NCI-H1092 (cell line): ENCODE data around the gene HOXA5.

Source experiments
- DNase-seq: peaks from one replicate; lab custom pipeline; 2025; lab: John Stamatoyannopoulos, UW

Gene HOXA5

GRCh38 chr7:27106181-27106900 is 37.1 kb downstream of the HOXA5 start:
- DNase-seq, result no peak

DNA sequence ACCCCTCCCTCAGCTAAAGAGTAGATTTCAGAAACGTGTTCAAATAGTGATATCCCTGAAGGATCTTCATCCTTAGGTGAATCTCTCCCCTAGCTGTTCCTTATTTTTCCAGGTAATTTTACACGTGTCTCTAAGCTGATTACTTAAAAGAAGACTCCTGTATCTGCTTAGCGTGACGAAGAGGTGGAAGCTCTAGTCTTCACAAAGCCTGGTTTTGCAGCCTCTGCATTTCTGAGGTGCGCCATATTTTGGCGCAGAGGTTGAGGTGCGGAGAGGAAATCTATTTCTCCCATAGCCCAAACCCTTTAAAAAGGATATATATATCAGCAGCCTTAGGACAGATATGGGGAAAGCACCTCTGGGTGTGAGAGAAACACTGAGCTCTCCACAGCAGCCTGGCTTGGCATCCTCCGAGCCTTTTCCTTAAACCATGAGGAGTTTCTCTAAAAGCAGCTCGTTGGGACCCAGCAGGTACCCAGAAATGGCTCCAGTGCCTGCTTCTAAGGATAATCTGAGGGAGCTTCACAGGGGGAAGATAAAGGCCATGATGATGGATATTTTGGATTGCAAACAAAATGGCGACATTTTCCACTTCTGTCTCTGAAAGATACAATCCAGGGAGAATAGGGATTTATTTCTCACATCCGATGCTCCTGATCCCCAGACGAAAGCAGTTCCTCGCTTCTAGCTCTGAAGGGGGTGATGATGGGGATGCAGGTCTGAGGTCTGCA is 38.0 kb downstream of the HOXA5 start:
- no peak for DNase-seq

GRCh38 chr7:27104341-27105058 is 39.0 kb downstream of the HOXA5 start:
- no peak for DNase-seq

DNA sequence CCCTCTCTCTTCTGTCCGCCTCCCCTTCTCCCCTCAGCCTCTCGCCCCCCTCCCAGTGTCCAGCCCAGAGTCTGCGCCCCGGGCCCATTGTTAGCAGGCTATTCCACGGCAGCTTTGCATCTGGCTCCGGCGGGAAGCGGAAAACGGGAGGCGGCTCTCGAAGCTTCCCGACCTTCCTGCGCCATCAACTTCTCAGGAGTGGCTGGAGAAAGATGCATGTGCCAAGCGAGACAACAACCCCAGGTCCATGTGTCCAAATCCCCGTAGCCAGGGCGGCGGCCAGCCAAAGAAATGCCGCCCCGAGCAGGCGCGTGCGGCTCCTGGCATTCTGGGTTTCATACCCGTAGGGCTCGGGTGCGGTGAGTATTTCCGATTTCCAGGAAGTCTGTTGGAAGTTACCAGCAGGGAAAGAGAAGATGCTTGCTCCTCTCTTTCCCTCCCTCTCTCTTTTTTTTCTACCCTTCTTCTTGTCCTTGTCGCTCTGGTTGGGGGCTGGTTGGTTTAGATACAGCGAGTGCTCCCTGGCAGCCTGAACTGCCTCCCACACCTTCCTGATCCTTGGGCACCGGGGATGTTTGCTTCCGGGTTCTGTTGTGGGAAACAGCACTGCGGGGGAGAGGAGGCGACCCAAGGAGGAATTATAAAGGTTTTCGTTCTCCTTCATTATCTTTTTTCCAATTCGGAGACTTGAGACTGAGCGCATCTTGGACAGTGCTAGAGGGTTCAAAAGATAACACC is 39.8 kb downstream of the HOXA5 start:
- DNase-seq, result no peak

DNA sequence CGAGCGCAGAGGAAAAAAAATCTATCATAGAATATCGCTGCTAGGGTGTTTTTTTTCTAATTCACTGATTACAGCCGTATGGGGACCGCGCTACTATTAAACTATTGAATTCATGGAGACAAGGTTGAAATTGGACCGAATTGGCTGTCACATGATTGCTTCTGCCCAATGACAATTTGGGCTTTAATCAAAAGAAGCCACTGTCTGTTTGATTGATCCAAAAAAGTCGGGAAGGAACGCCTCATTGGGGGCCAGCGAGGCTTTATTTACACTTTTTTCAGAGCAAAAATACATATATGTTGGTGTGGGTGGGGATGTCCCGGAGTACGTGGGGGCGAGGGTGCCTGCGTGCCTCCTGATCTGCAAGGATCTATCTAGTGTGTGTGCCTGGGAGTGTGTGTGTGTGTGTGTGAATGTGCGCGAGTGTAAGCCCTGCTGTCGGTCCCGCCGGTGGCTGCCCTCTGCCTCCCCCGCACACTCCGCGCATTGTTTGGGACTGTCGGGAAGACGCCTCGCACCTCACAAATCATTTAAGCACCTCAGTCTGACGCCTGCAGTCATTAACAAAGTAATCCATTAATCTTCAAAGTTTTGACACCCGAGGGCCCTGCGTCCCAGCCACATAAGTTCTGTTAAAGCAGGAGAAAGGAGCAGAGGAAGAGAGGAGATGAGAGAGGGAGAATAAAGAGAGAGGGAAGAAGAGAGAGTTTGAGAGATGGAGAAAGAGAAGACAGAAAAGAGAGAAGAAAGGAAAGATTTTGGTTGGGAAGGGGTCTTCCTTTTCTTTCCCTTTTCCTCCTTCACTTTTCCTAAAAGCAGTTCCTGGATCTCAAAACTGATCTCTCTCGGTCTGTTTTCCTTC is 40.7 kb downstream of the HOXA5 start, which contains the start of gene HOXA2:
Gene HOXA2, minus strand, starts transcription at position 103 of the 862 bp plus-strand sequence. CDS start 183 bp downstream, outside the sequence.
- no peak for DNase-seq

- no peak for DNase-seq
Observed at GRCh38 chr7:27101957-27102580, 41.4 kb downstream of the HOXA5 start.

GRCh38 chr7:27101171-27101956 is 42.1 kb downstream of the HOXA5 start:
- no peak for DNase-seq

GRCh38 chr7:27100694-27101170 is 42.7 kb downstream of the HOXA5 start:
- no peak for DNase-seq

DNA sequence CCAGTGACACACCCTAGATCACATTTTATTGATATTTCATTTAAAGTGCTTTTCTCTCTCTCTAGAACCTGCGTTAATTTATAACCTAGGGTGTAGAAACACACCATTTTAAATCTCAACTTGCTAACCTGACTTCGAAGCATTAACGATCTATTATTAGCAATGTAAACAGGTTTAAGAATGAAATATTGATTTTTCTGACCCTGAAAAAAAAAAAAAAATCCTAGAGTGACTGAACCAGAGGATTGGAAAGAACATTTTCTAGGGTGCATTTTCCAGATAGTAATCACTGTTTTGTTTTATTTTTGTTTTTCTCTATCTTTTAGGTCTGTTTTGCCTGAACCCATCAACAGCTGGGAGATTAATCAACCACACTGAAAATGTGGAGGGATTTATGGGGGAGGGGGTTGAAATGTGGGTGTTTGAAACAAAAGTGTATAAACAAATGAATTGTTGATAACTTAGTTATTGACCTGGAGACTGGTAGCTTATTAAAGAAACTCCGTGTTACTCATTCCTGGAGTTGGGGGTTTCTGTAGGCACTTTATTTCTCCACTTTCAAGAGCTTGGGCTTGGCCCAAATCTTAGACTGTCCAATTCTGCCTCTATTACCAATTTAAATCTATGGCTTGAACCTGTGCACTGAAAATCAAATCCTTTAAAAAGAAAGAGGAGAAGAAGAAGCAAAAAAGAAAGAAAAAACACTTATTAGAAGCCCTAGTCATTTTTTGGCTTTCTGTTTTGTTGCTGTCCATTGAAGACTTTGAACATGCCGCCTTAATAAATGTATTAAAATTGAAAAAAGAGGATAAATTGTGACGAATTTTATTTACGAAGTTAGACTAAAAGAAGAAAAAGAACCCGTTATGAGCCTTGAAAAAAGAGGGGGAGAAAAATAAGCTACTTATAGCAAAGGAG is 43.8 kb downstream of the HOXA5 start:
- DNase-seq, result no peak

DNA sequence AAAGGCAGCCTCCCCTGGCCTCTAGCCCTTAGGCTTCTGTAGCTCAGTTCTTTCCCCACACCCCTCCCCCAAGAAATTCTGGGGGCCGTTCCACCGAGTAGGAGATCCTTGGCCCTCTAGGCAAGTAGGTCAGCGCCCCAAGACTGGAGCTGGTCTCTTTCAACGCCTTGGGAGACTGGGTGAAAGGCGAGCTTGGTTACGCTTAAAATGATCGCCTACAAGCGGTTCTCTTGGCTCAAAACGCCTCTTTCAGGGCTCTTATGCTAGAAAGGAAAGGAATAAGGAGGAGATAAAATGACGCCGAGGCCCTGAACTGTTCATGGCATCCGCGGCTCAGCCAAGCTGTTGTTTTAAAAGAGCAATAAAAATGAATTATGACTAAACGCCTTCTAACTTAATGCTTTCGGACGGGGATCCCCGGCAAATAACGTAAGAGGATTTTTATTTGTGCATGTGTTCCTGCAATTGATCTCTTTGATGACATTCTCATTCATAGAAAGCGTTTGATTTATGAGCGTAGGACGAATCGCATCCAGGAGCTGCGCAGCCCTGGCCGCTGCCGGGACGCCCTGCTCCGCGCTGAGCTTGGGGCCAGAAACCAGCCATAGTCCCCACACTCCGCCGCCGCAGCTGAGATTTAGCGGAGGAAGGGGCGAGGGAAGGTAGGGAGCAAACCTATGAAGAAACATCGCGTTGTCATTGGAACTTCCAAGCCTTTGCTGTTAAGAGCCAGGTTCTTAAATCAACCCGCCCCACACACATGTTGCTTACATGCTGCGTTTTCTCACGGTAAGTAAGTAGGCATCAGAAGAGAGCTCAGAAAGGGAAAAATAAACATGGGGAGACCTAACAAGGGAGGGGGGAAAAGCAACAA is 44.7 kb downstream of the HOXA5 start:
- no peak for DNase-seq

DNA sequence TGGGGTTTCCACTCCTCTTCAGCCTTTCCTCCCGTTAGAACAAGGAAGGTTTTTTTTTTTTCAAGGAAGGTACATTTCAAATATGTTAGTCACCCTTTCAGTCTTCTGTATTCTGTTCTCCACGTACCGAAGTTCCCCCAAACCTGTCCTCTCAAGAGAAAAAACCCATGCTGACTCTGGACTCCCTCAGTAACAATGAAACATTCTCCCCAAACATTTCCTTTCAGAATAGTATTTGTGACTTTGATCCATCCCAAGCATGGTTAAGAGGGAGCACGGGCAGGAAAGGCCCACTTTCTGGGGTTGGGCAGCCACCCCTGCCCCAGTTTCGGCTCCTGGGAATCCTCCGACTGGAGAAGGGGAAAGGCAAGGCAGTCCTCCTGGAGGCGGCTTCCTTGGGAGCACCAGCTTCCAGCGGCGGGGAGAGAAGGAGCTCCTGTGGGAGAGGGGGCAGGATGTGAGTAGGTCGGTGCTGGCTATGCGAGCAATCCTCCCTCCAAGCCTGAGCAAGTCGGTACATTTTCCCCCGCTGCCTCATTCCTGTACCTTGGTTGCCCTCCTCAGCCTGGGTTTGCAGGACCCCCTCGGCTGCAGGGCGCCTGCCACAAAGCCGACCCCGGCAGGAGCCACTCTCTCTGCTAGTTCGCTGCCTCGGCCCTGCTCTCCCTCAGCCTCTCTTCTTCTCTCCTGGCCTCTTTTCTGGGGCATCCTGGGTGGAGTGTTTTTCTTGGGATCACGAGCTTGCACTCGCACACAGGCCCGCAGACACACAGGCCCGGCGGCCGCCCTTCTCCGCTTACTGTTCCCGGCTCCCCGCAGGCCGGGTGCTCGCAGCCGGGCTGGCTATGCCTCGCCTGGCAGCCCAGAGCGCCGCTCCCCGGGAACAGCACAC is 45.5 kb downstream of the HOXA5 start:
- DNase-seq, result no peak

DNA sequence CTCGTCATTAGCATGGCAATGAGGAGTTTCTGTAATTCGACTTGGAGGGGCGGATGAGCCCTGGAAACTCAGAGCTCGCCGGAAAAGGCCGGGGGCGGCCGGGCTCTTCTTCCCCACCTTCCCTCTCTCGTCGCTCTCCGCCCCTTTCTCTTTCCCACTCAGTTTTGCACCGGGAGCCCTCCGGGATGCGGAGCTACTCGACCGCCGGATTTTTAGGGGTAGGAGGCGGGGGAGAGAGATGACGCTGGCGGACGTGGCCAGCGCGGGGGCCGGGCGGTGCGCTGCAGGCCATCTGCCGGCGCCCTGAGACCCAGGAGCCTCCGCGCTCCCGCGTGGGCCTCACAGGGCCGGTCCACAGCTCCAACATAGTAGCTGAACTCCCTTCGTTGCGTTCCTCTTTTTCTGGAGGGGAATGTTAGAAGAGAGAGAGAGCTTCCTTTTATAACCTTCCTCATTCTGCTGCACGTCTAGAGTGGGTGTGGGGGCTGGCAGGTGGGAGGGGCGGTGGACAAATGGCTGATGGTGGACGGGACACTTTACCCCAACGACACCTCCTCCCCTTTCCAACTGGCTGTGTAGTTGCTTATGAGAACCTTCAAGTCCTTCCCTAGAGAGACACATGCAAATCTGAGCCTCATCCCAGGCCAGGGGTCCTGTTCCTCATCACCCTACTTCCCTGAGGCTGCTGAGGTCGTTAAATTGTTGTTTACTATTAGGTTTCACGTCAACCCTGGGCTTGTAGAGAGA is 46.5 kb downstream of the HOXA5 start:
- no peak for DNase-seq

- peak; percentile 87 for DNase-seq
Observed at GRCh38 chr7:27095897-27096767, 47.3 kb downstream of the HOXA5 start, which contains the start of gene HOXA1. Gene HOXA1, minus strand, starts transcription at chr7:27096000. Its CDS starts 88 bp downstream, at chr7:27095912.

DNA sequence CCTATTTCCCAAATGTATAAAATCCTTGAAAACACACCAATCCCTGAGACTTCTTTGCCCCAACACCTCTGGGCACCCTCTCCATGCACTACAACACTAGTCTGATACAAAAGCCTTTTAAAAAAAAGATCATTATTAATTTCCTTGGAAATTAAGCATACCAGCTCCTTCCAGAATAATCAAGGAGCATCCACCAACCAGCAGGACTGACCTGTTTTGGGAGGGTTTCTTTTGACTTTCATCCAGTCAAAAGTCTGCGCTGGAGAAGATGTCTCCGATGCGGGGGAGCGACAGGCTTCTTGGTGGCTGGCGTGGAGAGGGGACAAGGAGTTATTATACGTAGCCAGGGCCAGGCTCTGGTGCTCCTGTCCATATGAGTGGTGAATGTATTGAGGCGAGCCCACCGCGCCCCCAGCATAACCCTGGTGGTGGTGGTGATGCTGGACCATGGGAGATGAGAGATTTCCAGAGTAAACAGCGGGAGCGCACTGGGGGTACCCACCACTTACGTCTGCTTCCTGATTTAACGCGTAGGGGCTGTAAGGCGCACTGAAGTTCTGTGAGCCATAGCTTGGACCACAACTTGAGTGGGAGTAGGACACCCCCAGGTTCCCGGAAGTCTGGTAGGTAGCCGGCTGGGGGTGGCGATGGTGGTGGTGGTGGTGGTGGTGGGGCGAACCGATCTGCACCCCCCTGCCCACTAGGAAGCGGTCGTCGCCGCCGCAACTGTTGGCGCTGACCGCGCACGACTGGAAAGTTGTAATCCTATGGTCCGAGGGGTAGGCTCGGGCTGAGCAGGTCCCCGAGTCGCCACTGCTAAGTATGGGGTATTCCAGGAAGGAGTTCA is 48.2 kb downstream of the HOXA5 start:
- no peak for DNase-seq
